Peyer's patch (tissue), 4 donors: ENCODE data around the gene SMYD4. TPM values are rescaled to one million over a fixed set of nuclear protein-coding genes. Genes with fewer than 3 reads are reported as not detected.

Source experiments
- DNase-seq, 3 donors: peaks; one replicate each; pipeline ENCODE4 v3.0.0-alpha.2; 2017 to 2019
- H3K27ac ChIP-seq, 4 donors: fragments of 200-600 bp; sonication (generic); one replicate each; pipeline ENCODE4 v1.5.1; 2016 to 2019
- H3K27me3 ChIP-seq, 2 donors: fragments of 200-600 bp; sonication (generic); one replicate each; pipeline ENCODE4 v1.5.1; 2019
- H3K36me3 ChIP-seq, 3 donors: fragments of 200-600 bp; sonication (generic); one replicate each; pipeline ENCODE4 v1.5.1; 2016 to 2019
- H3K4me1 ChIP-seq, 4 donors: fragments of 200-600 bp; sonication (generic); one replicate each; pipeline ENCODE4 v1.5.1; 2016 to 2019
- H3K4me3 ChIP-seq, 4 donors: fragments of 200-600 bp; sonication (generic); 1 replicate in 3 of 4; 2 replicates in 1 of 4; pipeline ENCODE4 v1.5.1; 2016 to 2019; ENCODE audit warnings: mild to moderate bottlenecking in 1 of 4
- H3K9me3 ChIP-seq, 4 donors: fragments of 200-600 bp; sonication (generic); one replicate each; pipeline ENCODE4 v1.5.1; 2016 to 2019; ENCODE audit warnings: mild to moderate bottlenecking in 1 of 4
- CTCF ChIP-seq, 6 experiments: fragments of 450-650 bp in 4 of 6; fragments of 200-600 bp in 2 of 6; sonication (generic) in 1 of 6; IDR thresholded peaks; one replicate each; pipeline ENCODE4 v1.5.1; 2017 to 2019; ENCODE audit warnings: antibody characterized with exemption in 6 of 6, mild to moderate bottlenecking in 3 of 6, moderate library complexity in 1 of 6
- POLR2A ChIP-seq, 2 donors: fragments of 450-650 bp; IDR thresholded peaks; one replicate each; pipeline ENCODE4 v1.5.1; 2017; ENCODE audit warnings: antibody characterized with exemption in 2 of 2, mild to moderate bottlenecking in 2 of 2, moderate library complexity in 2 of 2
- total RNA-seq, 4 donors: library from RNA; depleted of rRNA; stranded (reverse); fragments of >200 nt; gene quantifications; one replicate each; pipeline ENCODE4 v1.1.0, GENCODE V29; 2016

Gene SMYD4
- total RNA-seq, 4 donors from 2014 or later: 31.2 to 42.1 (median 39.8) TPM

GRCh38 chr17:1872254-1872653 lies 42.6 kb upstream of the SMYD4 start:
- TF ChIP-seq POLR2A (IDR thresholded peaks at IDR 0.05) (no peak), CTCF (IDR thresholded peaks at IDR 0.05) (no peak)
- Histone ChIP-seq H3K27me3 (no peaks in the 10 kb centered on the region), H3K9me3 (no peaks in the 10 kb centered on the region), H3K27ac (no peak overlapping the region), H3K4me3 (no peak overlapping the region), H3K4me1 (no peaks in the 10 kb centered on the region), H3K36me3 (peaks cover 0 to 46% (median 0%) of the 10 kb centered on the region in 3 donors)
- no peak for DNase-seq

- TF ChIP-seq POLR2A (IDR thresholded peaks at IDR 0.05): no peak
- no peak for TF ChIP-seq CTCF (IDR thresholded peaks at IDR 0.05)
- H3K27ac ChIP-seq: no peak overlapping the region
- no peaks in the 10 kb centered on the region for H3K9me3 ChIP-seq
- no peak for DNase-seq
- no peak overlapping the region for H3K4me3 ChIP-seq
- no peaks in the 10 kb centered on the region for H3K4me1 ChIP-seq
- peaks cover 0 to 46% (median 0%) of the 10 kb centered on the region in 3 donors for H3K36me3 ChIP-seq
- no peaks in the 10 kb centered on the region for H3K27me3 ChIP-seq
Measured at GRCh38 chr17:1871756-1872155, 42.1 kb upstream of the SMYD4 start.

- Histone ChIP-seq H3K4me1 (no peaks in the 10 kb centered on the region), H3K9me3 (no peaks in the 10 kb centered on the region), H3K27me3 (no peaks in the 10 kb centered on the region), H3K36me3 (peaks cover 0 to 37% (median 0%) of the 10 kb centered on the region in 3 donors), H3K27ac (no peak overlapping the region), H3K4me3 (no peak overlapping the region)
- TF ChIP-seq POLR2A (IDR thresholded peaks at IDR 0.05): no peak
- no peak for TF ChIP-seq CTCF (IDR thresholded peaks at IDR 0.05)
- no peak for DNase-seq
Measured at GRCh38 chr17:1870592-1870991, 40.9 kb upstream of the SMYD4 start.

- Histone ChIP-seq H3K4me3 (no peak overlapping the region), H3K4me1 (no peaks in the 10 kb centered on the region), H3K27ac (no peak overlapping the region), H3K27me3 (no peaks in the 10 kb centered on the region), H3K36me3 (peaks cover 0 to 26% (median 0%) of the 10 kb centered on the region in 3 donors), H3K9me3 (no peaks in the 10 kb centered on the region)
- TF ChIP-seq CTCF (IDR thresholded peaks at IDR 0.05) (no peak), POLR2A (IDR thresholded peaks at IDR 0.05) (no peak)
- no peak for DNase-seq
Measured at GRCh38 chr17:1868090-1868489, 38.4 kb upstream of the SMYD4 start.

- H3K9me3 ChIP-seq: no peaks in the 10 kb centered on the region
- DNase-seq: no peak
- no peak overlapping the region for H3K4me3 ChIP-seq
- peaks cover 0 to 19% (median 0%) of the 10 kb centered on the region in 3 donors for H3K36me3 ChIP-seq
- TF ChIP-seq POLR2A (IDR thresholded peaks at IDR 0.05) (no peak), CTCF (IDR thresholded peaks at IDR 0.05) (no peak)
- no peaks in the 10 kb centered on the region for H3K4me1 ChIP-seq
- no peaks in the 10 kb centered on the region for H3K27me3 ChIP-seq
- H3K27ac ChIP-seq: no peak overlapping the region
Measured at GRCh38 chr17:1867307-1867706, 37.6 kb upstream of the SMYD4 start.
